CD4-positive, CD25-positive, alpha-beta regulatory T cell (primary cell): ENCODE data around the gene DIP2B. TPM values are rescaled to one million over a fixed set of nuclear protein-coding genes. Genes with fewer than 3 reads are reported as not detected.
A peak's percentile ranks its signal among the peaks of the same experiment; 100 is the strongest.

ENCODE experiments used
- ATAC-seq, 2 donors: fragments of 150-1000 bp; cut with Tn5 transposase; one replicate each; pipeline ENCODE4 v1.10.0; 2021; ENCODE audit warnings: low read depth in 2 of 2, moderate number of reproducible peaks in 2 of 2, moderate library complexity in 1 of 2
- DNase-seq, 3 donors: peaks; one replicate each; pipeline versions ENCODE4 v3.0.0 to v3.0.0-alpha.2; 2012 to 2022; ENCODE audit warnings: mixed read lengths in 1 of 3
- H3K27ac ChIP-seq: one replicate; pipeline ENCODE4 v1.7.0; 2013; ENCODE audit warnings: mild to moderate bottlenecking, low read length; ENCODE audit not compliant: insufficient read depth, poor library complexity, severe bottlenecking
- H3K27me3 ChIP-seq: one replicate; pipeline ENCODE4 v1.7.0; 2013; ENCODE audit warnings: low read length; ENCODE audit not compliant: control insufficient read depth, insufficient read depth
- H3K36me3 ChIP-seq: one replicate; pipeline ENCODE4 v1.7.0; 2013; ENCODE audit warnings: mild to moderate bottlenecking, low read length, moderate library complexity; ENCODE audit not compliant: control insufficient read depth, insufficient read depth
- H3K4me1 ChIP-seq: 2 replicates; pipeline ENCODE4 v1.7.0; 2013; ENCODE audit warnings: mild to moderate bottlenecking, low read length; ENCODE audit not compliant: insufficient read depth, control insufficient read depth, poor library complexity, severe bottlenecking
- H3K4me3 ChIP-seq: one replicate; pipeline ENCODE4 v1.7.0; 2013; ENCODE audit warnings: low read depth, mild to moderate bottlenecking, low read length, moderate library complexity
- H3K9me3 ChIP-seq, 2 experiments: 1 replicate in 1 of 2; 2 replicates in 1 of 2; pipeline ENCODE4 v1.7.0; 2013; ENCODE audit warnings: low read length in 2 of 2, mild to moderate bottlenecking in 1 of 2, moderate library complexity in 1 of 2; ENCODE audit not compliant: control insufficient read depth in 2 of 2
- H3K27ac Mint-ChIP-seq, 3 donors: one replicate each; pipeline ENCODE4 v1.8.0; 2020 to 2022; ENCODE audit warnings: mild to moderate bottlenecking in 3 of 3, mixed read lengths in 3 of 3, moderate library complexity in 2 of 3
- H3K27me3 Mint-ChIP-seq: one replicate; pipeline ENCODE4 v1.8.0; 2022; ENCODE audit warnings: mild to moderate bottlenecking, mixed read lengths
- H3K36me3 Mint-ChIP-seq: one replicate; pipeline ENCODE4 v1.8.0; 2020; ENCODE audit warnings: mixed read lengths
- H3K4me1 Mint-ChIP-seq, 4 donors: one replicate each; pipeline ENCODE4 v1.8.0; 2020 to 2022; ENCODE audit warnings: mixed read lengths in 4 of 4, mild to moderate bottlenecking in 1 of 4
- H3K4me3 Mint-ChIP-seq, 4 donors: one replicate each; pipeline ENCODE4 v1.8.0; 2020 to 2022; ENCODE audit warnings: mild to moderate bottlenecking in 4 of 4, mixed read lengths in 4 of 4, moderate library complexity in 3 of 4
- H3K9me3 Mint-ChIP-seq, 7 donors: one replicate each; pipeline ENCODE4 v1.8.0; 2020 to 2022; ENCODE audit warnings: mixed read lengths in 7 of 7, mild to moderate bottlenecking in 3 of 7, moderate library complexity in 2 of 7
- polyA plus RNA-seq, 4 donors: library from polyadenylated mRNA; unstranded; fragments of 300-500 nt; fragmentation: Illumina TruSeq; gene quantifications; one replicate each; pipeline ENCODE4 v1.2.3, GENCODE V29; 2021
- total RNA-seq: library from RNA; stranded (reverse); gene quantifications from one replicate; pipeline ENCODE4 v1.2.3, GENCODE V29; 2022

DIP2B gene
- total and polyA plus RNA-seq, 5 donors from 2014 or later, result 12.2 to 47.5 (median 15.2) TPM

DNA sequence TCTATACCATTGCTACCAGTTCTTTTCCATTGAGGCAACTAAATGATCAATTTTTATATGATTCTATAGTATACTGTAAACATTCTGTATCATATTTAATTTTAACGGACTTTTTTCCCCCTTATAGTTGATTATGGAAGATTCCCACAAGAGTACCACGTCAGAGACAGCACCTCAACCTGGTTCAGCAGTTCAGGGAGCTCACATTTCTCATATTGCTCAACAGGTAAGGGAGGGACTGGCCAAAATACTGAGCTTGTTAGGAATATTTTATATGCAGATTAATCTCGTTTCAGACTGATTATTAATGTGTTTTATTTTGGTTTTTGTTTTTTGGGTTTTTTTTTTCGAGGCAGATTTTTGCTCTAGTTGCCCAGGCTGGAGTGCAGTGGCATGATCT is 275.2 kb downstream of the DIP2B start:
- no peaks in the 10 kb centered on the region for H3K9me3 ChIP-seq
- H3K4me3 ChIP-seq, result no peak overlapping the region
- ATAC-seq (no peak), DNase-seq (no peak)
- H3K4me1 ChIP-seq, result peaks cover 20% of the 10 kb centered on the region
- peaks cover 11% of the 10 kb centered on the region for H3K36me3 ChIP-seq
- Mint-ChIP-seq H3K27me3 (no peaks in the 10 kb centered on the region), H3K36me3 (peaks cover 15% of the 10 kb centered on the region), H3K9me3 (no peaks in the 10 kb centered on the region), H3K4me3 (no peak overlapping the region), H3K27ac (no peak overlapping the region), H3K4me1 (peaks cover 25 to 43% (median 35%) of the 10 kb centered on the region in 4 donors)
- no peaks in the 10 kb centered on the region for H3K27me3 ChIP-seq
- no peak overlapping the region for H3K27ac ChIP-seq

DNA sequence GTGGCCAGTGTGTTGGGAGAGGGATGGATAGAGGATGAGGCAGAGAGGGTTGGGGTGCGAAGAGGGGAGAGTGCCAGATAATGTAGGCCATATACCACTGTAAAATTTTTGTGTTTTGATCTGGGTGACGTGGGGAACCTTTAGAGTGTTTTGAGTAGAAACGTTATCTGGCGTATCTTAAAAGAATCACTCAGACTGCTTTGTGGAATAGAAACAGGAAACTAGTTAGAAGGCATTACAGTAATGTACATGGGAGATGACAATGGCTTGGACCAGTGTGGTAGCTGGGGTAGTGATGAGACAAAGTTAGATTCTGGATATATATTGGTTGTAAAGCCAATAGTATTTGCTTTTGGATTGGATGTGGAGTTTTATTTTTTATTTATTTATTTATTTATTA is 279.7 kb downstream of the DIP2B start:
- Histone ChIP-seq H3K27me3 (no peaks in the 10 kb centered on the region), H3K36me3 (peaks cover 22% of the 10 kb centered on the region), H3K9me3 (no peaks in the 10 kb centered on the region), H3K4me3 (peak overlapping the region; percentile 43), H3K4me1 (peaks cover 11% of the 10 kb centered on the region), H3K27ac (no peak overlapping the region)
- peak in 2 of 3 donors; percentile 18 to 60 for DNase-seq
- Mint-ChIP-seq H3K27ac (peak overlapping the region; percentile 58 to 80 (median 59)), H3K4me3 (peak overlapping the region in 1 of 4 donors; percentile 7), H3K27me3 (no peaks in the 10 kb centered on the region), H3K9me3 (peaks cover 0 to 1% (median 0%) of the 10 kb centered on the region in 7 donors), H3K4me1 (peaks cover 20 to 32% (median 22%) of the 10 kb centered on the region in 4 donors), H3K36me3 (peaks cover 41% of the 10 kb centered on the region)
- peak; percentile 67 to 72 for ATAC-seq

DNA sequence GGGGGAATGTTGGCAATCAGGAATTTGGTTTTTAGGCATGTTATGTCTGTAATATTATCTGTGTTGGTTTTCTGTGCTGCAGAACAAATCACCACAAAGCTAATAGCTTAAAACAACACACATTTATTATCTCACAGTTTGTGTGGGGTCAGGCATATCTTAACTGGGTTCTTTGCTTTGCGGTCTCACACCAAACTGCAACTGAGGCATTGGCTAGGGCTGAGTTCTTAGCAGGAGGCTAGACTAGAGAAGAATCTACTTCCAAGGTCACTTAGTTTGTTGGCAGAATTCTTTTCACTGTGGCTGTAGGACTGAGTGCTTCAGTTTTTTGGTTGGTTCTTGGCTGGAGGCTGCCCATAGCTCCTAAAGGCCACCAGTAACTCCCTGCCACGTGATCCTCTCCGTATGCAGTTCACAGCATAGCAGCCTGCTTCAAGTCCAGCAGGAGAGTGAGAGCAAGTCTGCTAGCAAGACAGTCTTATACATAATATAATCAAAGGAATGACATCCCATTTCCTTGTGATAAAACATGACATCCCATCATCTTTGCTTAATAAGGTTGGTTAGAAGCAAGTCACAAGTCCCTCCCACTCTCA is 280.7 kb downstream of the DIP2B start:
- no peaks in the 10 kb centered on the region for H3K27me3 Mint-ChIP-seq
- no peak overlapping the region for H3K27ac ChIP-seq
- H3K27me3 ChIP-seq, result no peaks in the 10 kb centered on the region
- DNase-seq (no peak), ATAC-seq (no peak)
- peaks cover 20% of the 10 kb centered on the region for H3K36me3 ChIP-seq
- H3K27ac Mint-ChIP-seq, result peak overlapping the region in 1 of 3 donors; percentile 42
- H3K4me1 ChIP-seq, result peaks cover 11% of the 10 kb centered on the region
- peaks cover 41% of the 10 kb centered on the region for H3K36me3 Mint-ChIP-seq
- no peak overlapping the region for H3K4me3 Mint-ChIP-seq
- H3K4me3 ChIP-seq, result no peak overlapping the region
- peaks cover 0 to 1% (median 0%) of the 10 kb centered on the region in 7 donors for H3K9me3 Mint-ChIP-seq
- no peaks in the 10 kb centered on the region for H3K9me3 ChIP-seq
- peaks cover 17 to 33% (median 24%) of the 10 kb centered on the region in 4 donors for H3K4me1 Mint-ChIP-seq

DNA sequence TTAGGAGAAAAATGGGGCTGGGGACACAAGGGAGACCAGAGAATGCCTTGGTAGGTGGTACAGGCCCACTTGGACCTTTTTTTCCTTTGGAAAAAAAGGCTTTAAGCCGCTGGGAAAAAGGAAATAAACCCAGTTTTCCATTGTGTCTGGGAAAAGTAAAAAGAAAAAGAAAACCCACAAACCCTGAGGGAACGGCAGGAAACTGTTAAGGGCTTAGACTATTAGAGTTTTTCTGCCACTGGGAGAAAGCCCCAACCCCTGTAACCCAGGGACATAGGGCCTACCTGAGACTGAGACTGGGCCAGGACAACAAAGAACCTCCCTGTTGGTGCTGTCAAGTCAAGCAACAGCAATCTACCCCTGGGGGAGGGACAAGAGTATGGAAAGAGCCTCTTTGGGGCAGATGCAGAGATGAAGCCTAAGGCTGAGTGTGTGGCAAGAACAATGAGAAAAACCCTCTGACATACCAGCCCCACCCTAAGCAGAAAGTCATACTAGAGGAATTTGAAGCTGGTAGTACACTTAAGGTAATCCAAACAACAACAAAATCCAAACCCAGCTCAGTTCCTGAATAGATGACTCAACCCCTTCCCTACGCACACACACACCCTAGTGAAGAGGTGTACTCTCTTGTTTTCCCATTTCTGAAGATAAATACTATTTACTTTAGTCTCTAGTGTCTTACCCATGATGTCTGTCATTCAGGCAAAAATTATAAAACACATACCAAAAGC is 281.9 kb downstream of the DIP2B start:
- H3K27me3 ChIP-seq, result no peaks in the 10 kb centered on the region
- peaks cover 22 to 44% (median 31%) of the 10 kb centered on the region in 4 donors for H3K4me1 Mint-ChIP-seq
- H3K9me3 ChIP-seq, result no peaks in the 10 kb centered on the region
- DNase-seq, result no peak
- H3K27me3 Mint-ChIP-seq, result no peaks in the 10 kb centered on the region
- ATAC-seq, result no peak
- no peak overlapping the region for H3K27ac ChIP-seq
- H3K27ac Mint-ChIP-seq, result peak overlapping the region in 1 of 3 donors; percentile 52
- H3K4me1 ChIP-seq, result peaks cover 11% of the 10 kb centered on the region
- H3K36me3 ChIP-seq, result peaks cover 15% of the 10 kb centered on the region
- H3K36me3 Mint-ChIP-seq, result peaks cover 45% of the 10 kb centered on the region
- H3K9me3 Mint-ChIP-seq, result peaks cover 0 to 1% (median 0%) of the 10 kb centered on the region in 7 donors
- H3K4me3 ChIP-seq, result no peak overlapping the region
- H3K4me3 Mint-ChIP-seq, result no peak overlapping the region

DNA sequence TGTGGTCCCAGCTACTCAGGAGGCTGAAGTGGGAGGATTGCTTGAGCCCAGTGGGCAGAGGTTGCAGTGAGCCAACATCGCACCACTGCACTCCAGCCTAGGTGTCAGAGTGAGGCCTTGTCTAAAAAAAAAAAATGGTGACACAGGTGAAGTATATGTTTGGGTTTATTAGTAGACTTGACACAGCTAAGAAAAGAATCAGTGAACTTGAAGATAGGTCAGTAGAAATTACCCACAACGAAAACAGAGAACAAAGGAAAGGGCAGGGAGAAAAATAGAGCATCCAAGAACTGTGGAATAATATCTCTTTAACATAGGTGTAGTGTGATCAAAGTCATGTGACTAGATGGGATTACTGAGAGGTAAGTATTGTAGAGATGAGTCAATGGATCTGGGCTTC is 282.8 kb downstream of the DIP2B start:
- Histone ChIP-seq H3K9me3 (no peaks in the 10 kb centered on the region), H3K27ac (no peak overlapping the region), H3K27me3 (no peaks in the 10 kb centered on the region), H3K36me3 (peaks cover 11% of the 10 kb centered on the region), H3K4me1 (peaks cover 11% of the 10 kb centered on the region), H3K4me3 (no peak overlapping the region)
- H3K27me3 Mint-ChIP-seq, result no peaks in the 10 kb centered on the region
- no peak for ATAC-seq
- H3K4me1 Mint-ChIP-seq, result peaks cover 29 to 51% (median 31%) of the 10 kb centered on the region in 4 donors
- DNase-seq, result no peak
- peaks cover 41% of the 10 kb centered on the region for H3K36me3 Mint-ChIP-seq
- peak overlapping the region in 2 of 3 donors; percentile 2 to 52 for H3K27ac Mint-ChIP-seq
- H3K9me3 Mint-ChIP-seq, result peaks cover 0 to 1% (median 0%) of the 10 kb centered on the region in 7 donors
- H3K4me3 Mint-ChIP-seq, result no peak overlapping the region

DNA sequence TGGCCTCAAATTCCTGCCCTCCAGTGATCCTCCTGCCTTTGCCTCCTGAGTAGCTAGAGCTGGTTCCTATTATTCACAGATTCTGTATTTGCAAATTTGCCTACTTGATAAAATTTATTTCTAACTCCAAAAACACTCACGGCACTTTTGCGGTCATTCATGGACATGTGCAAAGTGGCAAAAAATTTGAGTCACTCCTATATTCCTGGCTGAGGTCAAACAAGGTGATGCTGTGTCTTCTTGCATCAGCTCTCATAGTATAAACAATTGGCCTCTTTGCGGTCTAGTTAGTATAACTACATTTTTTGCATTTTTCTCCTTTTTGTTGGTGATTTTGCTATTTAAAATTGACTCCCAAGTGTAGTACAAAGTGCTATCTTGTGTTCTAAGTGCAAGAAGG is 283.8 kb downstream of the DIP2B start:
- Mint-ChIP-seq H3K27ac (peak overlapping the region in 1 of 3 donors; percentile 52), H3K4me3 (no peak overlapping the region), H3K27me3 (no peaks in the 10 kb centered on the region), H3K36me3 (peaks cover 41% of the 10 kb centered on the region), H3K9me3 (peaks cover 0 to 1% (median 0%) of the 10 kb centered on the region in 7 donors), H3K4me1 (peaks cover 29 to 51% (median 33%) of the 10 kb centered on the region in 4 donors)
- DNase-seq, result no peak
- H3K27ac ChIP-seq, result no peak overlapping the region
- H3K9me3 ChIP-seq, result no peaks in the 10 kb centered on the region
- H3K4me3 ChIP-seq, result no peak overlapping the region
- no peak for ATAC-seq
- H3K36me3 ChIP-seq, result peaks cover 11% of the 10 kb centered on the region
- H3K4me1 ChIP-seq, result peaks cover 11% of the 10 kb centered on the region
- no peaks in the 10 kb centered on the region for H3K27me3 ChIP-seq

DNA sequence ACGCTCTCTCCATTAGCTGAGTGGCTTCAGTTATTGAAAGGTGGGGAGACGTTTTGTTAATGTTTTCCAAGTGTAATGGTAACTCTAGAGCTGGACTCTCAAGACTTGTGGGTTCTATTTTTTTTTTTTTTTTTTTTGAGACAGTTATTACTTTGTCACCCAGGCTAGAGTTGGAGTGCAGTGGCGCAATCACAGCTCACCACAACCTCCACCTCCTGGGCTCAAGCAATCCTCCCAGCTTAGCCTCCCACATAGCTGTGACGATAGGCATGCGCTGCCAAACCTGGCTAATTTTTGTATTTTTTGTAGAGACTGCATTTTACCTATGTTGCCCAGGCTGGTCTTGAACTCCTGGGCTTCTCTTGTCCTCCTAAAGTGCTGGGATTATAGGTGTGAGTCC is 285.3 kb downstream of the DIP2B start:
- H3K9me3 Mint-ChIP-seq, result peaks cover 0 to 1% (median 0%) of the 10 kb centered on the region in 7 donors
- Histone ChIP-seq H3K9me3 (no peaks in the 10 kb centered on the region), H3K36me3 (peaks cover 11% of the 10 kb centered on the region), H3K4me3 (no peak overlapping the region), H3K27ac (no peak overlapping the region), H3K27me3 (no peaks in the 10 kb centered on the region), H3K4me1 (peaks cover under 1% of the 10 kb centered on the region)
- H3K27me3 Mint-ChIP-seq, result no peaks in the 10 kb centered on the region
- ATAC-seq, result no peak
- peaks cover 37% of the 10 kb centered on the region for H3K36me3 Mint-ChIP-seq
- no peak overlapping the region for H3K4me3 Mint-ChIP-seq
- peaks cover 20 to 44% (median 28%) of the 10 kb centered on the region in 4 donors for H3K4me1 Mint-ChIP-seq
- peak overlapping the region in 1 of 3 donors; percentile 77 for H3K27ac Mint-ChIP-seq
- DNase-seq, result no peak
